ENCODE results near the gene IL10RB. TPM values are rescaled to one million over a fixed set of nuclear protein-coding genes. Genes with fewer than 3 reads are reported as not detected.

IL10RB gene
- total and polyA plus RNA-seq, 2 experiments from 2014 or later = 27.1 to 29.2 TPM

DNA sequence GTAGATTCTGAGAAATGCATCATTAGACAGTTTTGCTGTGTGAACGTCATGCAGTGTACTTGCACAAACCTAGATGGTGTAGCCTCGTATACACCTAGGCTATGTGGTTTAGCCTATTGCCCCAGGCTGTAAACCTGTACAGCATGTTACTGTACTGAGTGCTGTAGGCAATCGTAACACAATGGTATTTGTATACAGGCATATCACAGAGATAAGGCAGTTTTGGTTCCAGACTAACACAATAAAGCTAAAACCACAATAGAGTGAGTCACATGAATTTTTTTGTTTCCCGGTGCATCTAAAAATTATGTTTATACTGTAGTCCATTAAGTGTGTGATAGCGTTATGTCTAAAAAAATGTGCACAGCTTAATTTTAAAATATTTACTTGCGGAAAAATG lies 6.9 kb downstream of the IL10RB start:
- H3K36me3 ChIP-seq (replicated peaks; ENCODE audit: insufficient read depth, low read depth) = no peaks in the 10 kb centered on the region
- TF ChIP-seq EZH2phosphoT487 (IDR thresholded peaks at IDR 0.05; ENCODE audit: low read depth, severe bottlenecking, unreplicated experiment) (no peak), EZH2 (IDR thresholded peaks at IDR 0.05; ENCODE audit: borderline replicate concordance) (no peak)
- TF ChIP-seq, protein P1, sequence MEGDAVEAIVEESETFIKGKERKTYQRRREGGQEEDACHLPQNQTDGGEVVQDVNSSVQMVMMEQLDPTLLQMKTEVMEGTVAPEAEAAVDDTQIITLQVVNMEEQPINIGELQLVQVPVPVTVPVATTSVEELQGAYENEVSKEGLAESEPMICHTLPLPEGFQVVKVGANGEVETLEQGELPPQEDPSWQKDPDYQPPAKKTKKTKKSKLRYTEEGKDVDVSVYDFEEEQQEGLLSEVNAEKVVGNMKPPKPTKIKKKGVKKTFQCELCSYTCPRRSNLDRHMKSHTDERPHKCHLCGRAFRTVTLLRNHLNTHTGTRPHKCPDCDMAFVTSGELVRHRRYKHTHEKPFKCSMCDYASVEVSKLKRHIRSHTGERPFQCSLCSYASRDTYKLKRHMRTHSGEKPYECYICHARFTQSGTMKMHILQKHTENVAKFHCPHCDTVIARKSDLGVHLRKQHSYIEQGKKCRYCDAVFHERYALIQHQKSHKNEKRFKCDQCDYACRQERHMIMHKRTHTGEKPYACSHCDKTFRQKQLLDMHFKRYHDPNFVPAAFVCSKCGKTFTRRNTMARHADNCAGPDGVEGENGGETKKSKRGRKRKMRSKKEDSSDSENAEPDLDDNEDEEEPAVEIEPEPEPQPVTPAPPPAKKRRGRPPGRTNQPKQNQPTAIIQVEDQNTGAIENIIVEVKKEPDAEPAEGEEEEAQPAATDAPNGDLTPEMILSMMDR (IDR thresholded peaks at IDR 0.05; ENCODE audit: poor library complexity) = no peak
- WGBS (ENCODE audit: low lambda C conversion rate, missing lambda C conversion rate) = 87% methylated on average over 6 of the region's 6 CpGs
- no peaks in the 10 kb centered on the region for H4K20me1 ChIP-seq (ENCODE audit: insufficient read depth, poor library complexity, severe bottlenecking)
- DNase-seq (ENCODE audit: low spot score) = no peak
- H3K4me2 ChIP-seq = no peak overlapping the region
- no peak overlapping the region for H2AFZ ChIP-seq
- H3K27ac ChIP-seq = no peak overlapping the region
- no peaks in the 10 kb centered on the region for H3K9me2 ChIP-seq (replicated peaks; ENCODE audit: insufficient read depth)
- no peaks in the 10 kb centered on the region for H3K9me3 ChIP-seq (ENCODE audit: low read depth)
- peaks cover 2% of the 10 kb centered on the region for H3K79me2 ChIP-seq
- no peak overlapping the region for H3K4me3 ChIP-seq
- no peaks in the 10 kb centered on the region for H3K4me1 ChIP-seq (ENCODE audit: insufficient read depth)
- H3K27me3 ChIP-seq = no peaks in the 10 kb centered on the region

GRCh38 chr21:33278721-33279120 lies 12.6 kb downstream of the IL10RB start:
- TF ChIP-seq EZH2 (IDR thresholded peaks at IDR 0.05; ENCODE audit: borderline replicate concordance) (no peak), EZH2phosphoT487 (IDR thresholded peaks at IDR 0.05; ENCODE audit: low read depth, severe bottlenecking, unreplicated experiment) (no peak)
- TF ChIP-seq, protein P1 (IDR thresholded peaks at IDR 0.05; ENCODE audit: poor library complexity) = no peak
- 96% methylated on average over 2 of the region's 2 CpGs for WGBS (ENCODE audit: low lambda C conversion rate, missing lambda C conversion rate)
- no peaks in the 10 kb centered on the region for H3K27me3 ChIP-seq

GRCh38 chr21:33279330-33279820 lies 13.2 kb downstream of the IL10RB start:
- no peaks in the 10 kb centered on the region for H3K27me3 ChIP-seq
- H3K27ac ChIP-seq = no peak overlapping the region
- H3K9me3 ChIP-seq (ENCODE audit: low read depth) = no peaks in the 10 kb centered on the region
- no peaks in the 10 kb centered on the region for H3K79me2 ChIP-seq
- no peaks in the 10 kb centered on the region for H3K36me3 ChIP-seq (replicated peaks; ENCODE audit: insufficient read depth, low read depth)
- H3K4me1 ChIP-seq (ENCODE audit: insufficient read depth) = no peaks in the 10 kb centered on the region
- TF ChIP-seq, protein P1 (IDR thresholded peaks at IDR 0.05; ENCODE audit: poor library complexity) = no peak
- TF ChIP-seq EZH2 (IDR thresholded peaks at IDR 0.05; ENCODE audit: borderline replicate concordance) (no peak), EZH2phosphoT487 (IDR thresholded peaks at IDR 0.05; ENCODE audit: low read depth, severe bottlenecking, unreplicated experiment) (no peak)
- no peak overlapping the region for H2AFZ ChIP-seq
- H3K4me3 ChIP-seq = no peak overlapping the region
- no peaks in the 10 kb centered on the region for H3K9me2 ChIP-seq (replicated peaks; ENCODE audit: insufficient read depth)
- H4K20me1 ChIP-seq (ENCODE audit: insufficient read depth, poor library complexity, severe bottlenecking) = no peaks in the 10 kb centered on the region
- DNase-seq (ENCODE audit: low spot score) = no peak
- H3K4me2 ChIP-seq = no peak overlapping the region
- WGBS (ENCODE audit: low lambda C conversion rate, missing lambda C conversion rate) = 100% methylated on average over 3 of the region's 3 CpGs

More at GRCh38 chr21:33278721-33279120, 12.6 kb downstream of the IL10RB start:
- no peak for DNase-seq (ENCODE audit: low spot score)
- Histone ChIP-seq H4K20me1 (ENCODE audit: insufficient read depth, poor library complexity, severe bottlenecking) (no peaks in the 10 kb centered on the region), H3K4me3 (no peak overlapping the region), H3K9me3 (ENCODE audit: low read depth) (no peaks in the 10 kb centered on the region), H3K4me2 (no peak overlapping the region), H3K4me1 (ENCODE audit: insufficient read depth) (no peaks in the 10 kb centered on the region), H3K9me2 (replicated peaks; ENCODE audit: insufficient read depth) (no peaks in the 10 kb centered on the region), H3K27ac (no peak overlapping the region), H3K36me3 (replicated peaks; ENCODE audit: insufficient read depth, low read depth) (no peaks in the 10 kb centered on the region), H2AFZ (no peak overlapping the region), H3K79me2 (no peaks in the 10 kb centered on the region)

Data from hepatocyte (in vitro differentiated cells).